SK-N-MC (cell line): Measurements from ENCODE around the gene PCGF1.

Source experiments
- DNase-seq: peaks from one replicate; pipeline ENCODE4 v3.0.0-alpha.2; 2011; ENCODE audit warnings: low read depth, low spot score
- H3K27ac ChIP-seq: fragments of 200-600 bp; sonication (generic); 2 replicates; pipeline ENCODE4 v1.5.1; 2016; ENCODE audit warnings: mixed run types
- H3K36me3 ChIP-seq: fragments of 200-600 bp; sonication (generic); 2 replicates; pipeline ENCODE4 v1.6.1; 2017; ENCODE audit warnings: antibody characterized with exemption, low read length, mixed read lengths; ENCODE audit not compliant: insufficient read depth
- H3K4me3 ChIP-seq: fragments of 200-600 bp; sonication (generic); 2 replicates; pipeline ENCODE4 v1.5.1; 2016
- H3K9ac ChIP-seq: fragments of 200-600 bp; sonication (generic); 2 replicates; pipeline ENCODE4 v1.8.0; 2017; ENCODE audit warnings: mixed run types, mixed read lengths; ENCODE audit not compliant: insufficient read length
- H3K9me3 ChIP-seq: fragments of 200-600 bp; sonication (generic); 2 replicates; pipeline ENCODE4 v1.6.1; 2017; ENCODE audit warnings: low read depth, mild to moderate bottlenecking, antibody characterized with exemption, low read length, moderate library complexity, mixed read lengths
- EZH2 ChIP-seq: fragments of 200-600 bp; sonication (generic); IDR thresholded peaks from one replicate; pipeline ENCODE4 v1.6.1; 2017; ENCODE audit warnings: antibody characterized with exemption
- FOXP2 ChIP-seq: optimal IDR thresholded peaks from 2 replicates; pipeline ENCODE3; 2011; ENCODE audit warnings: mild to moderate bottlenecking, moderate library complexity; ENCODE audit not compliant: insufficient read depth; ENCODE audit errors: extremely low read length, control extremely low read depth
- POLR2AphosphoS5 ChIP-seq: IDR thresholded peaks from 2 replicates; pipeline ENCODE4 v1.6.1; 2012; ENCODE audit warnings: mild to moderate bottlenecking, low read depth, low read length, borderline replicate concordance

PCGF1 gene

DNA sequence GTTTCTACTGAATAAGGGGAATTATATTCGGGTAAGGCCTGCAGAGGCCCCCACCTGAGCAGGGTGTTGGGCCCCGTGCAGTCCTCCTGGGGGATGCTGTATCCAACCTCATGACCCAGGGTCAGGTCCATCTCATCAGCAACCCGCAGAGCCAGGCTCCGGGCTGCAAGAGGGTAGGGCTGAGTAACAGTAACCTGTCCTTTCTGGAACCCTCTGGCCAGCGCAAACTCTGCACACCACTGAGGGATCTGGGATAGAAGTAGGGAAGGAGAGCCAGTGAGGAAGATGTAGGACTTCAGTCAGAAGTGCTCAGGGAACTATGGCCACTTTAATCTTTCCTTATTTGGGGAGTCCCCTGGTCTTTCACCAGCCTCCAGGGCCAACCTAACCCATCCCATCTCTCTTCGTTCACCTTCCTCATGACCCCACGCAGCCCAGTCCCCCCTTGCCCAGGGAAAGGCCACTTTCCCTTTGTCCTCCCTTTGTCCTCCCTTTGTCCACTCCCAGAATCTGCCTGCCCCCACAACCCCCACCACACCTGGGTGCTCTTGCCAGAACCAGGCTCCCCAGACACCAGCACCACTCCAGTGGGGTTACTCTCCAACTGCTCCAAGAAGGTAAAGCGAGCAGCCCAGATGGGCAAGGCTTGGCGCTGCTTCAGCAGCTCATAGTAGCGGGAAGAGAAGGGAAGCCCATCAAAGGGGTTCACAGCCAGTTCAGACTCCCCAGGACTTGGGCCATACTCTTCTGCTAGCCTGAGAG lies 17.6 kb upstream of the PCGF1 start:
- no peak overlapping the region for H3K9ac ChIP-seq
- H3K9me3 ChIP-seq = no peaks in the 10 kb centered on the region
- peaks cover 31% of the 10 kb centered on the region for H3K36me3 ChIP-seq
- TF ChIP-seq EZH2 (no peak), FOXP2 (no peak), POLR2AphosphoS5 (no peak)
- H3K27ac ChIP-seq = no peak overlapping the region
- no peak overlapping the region for H3K4me3 ChIP-seq
- DNase-seq = no peak

- H3K9me3 ChIP-seq = no peaks in the 10 kb centered on the region
- no peak overlapping the region for H3K9ac ChIP-seq
- TF ChIP-seq FOXP2 = no peak
- TF ChIP-seq EZH2 = no peak
- TF ChIP-seq POLR2AphosphoS5 = no peak
- H3K27ac ChIP-seq = no peak overlapping the region
- no peak overlapping the region for H3K4me3 ChIP-seq
- peaks cover 31% of the 10 kb centered on the region for H3K36me3 ChIP-seq
- no peak for DNase-seq
Observed at GRCh38 chr2:74524005-74524404, 16.5 kb upstream of the PCGF1 start.

- TF ChIP-seq EZH2 (no peak), POLR2AphosphoS5 (no peak), FOXP2 (no peak)
- H3K27ac ChIP-seq = no peak overlapping the region
- no peak for DNase-seq
- peaks cover 19% of the 10 kb centered on the region for H3K36me3 ChIP-seq
- H3K4me3 ChIP-seq = no peak overlapping the region
- H3K9ac ChIP-seq = no peak overlapping the region
- H3K9me3 ChIP-seq = no peaks in the 10 kb centered on the region
Observed at GRCh38 chr2:74522516-74522915, 15.0 kb upstream of the PCGF1 start.

DNA sequence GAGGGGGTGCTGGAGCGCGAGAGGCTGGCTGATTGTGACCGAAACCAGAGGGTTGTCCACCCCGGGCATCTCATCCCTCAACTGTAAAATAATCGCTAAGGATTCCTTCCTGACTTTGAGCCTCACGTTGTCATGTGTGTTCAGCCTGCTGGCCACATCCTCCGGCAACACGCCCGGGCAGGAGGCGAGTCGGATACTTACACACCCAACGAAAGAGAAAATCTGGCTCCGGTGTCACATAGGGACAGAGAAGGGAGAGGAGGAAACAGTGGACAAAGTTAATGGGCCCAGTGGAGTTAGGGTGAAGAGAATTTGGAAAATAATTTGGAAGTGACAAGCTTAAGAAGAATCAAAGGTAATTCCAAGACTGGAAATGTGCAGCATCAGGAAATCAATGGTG lies 9.2 kb upstream of the PCGF1 start:
- TF ChIP-seq EZH2 (no peak), POLR2AphosphoS5 (no peak), FOXP2 (no peak)
- H3K4me3 ChIP-seq = no peak overlapping the region
- no peak for DNase-seq
- H3K36me3 ChIP-seq = no peaks in the 10 kb centered on the region
- H3K9me3 ChIP-seq = no peaks in the 10 kb centered on the region
- no peak overlapping the region for H3K9ac ChIP-seq
- H3K27ac ChIP-seq = no peak overlapping the region

DNA sequence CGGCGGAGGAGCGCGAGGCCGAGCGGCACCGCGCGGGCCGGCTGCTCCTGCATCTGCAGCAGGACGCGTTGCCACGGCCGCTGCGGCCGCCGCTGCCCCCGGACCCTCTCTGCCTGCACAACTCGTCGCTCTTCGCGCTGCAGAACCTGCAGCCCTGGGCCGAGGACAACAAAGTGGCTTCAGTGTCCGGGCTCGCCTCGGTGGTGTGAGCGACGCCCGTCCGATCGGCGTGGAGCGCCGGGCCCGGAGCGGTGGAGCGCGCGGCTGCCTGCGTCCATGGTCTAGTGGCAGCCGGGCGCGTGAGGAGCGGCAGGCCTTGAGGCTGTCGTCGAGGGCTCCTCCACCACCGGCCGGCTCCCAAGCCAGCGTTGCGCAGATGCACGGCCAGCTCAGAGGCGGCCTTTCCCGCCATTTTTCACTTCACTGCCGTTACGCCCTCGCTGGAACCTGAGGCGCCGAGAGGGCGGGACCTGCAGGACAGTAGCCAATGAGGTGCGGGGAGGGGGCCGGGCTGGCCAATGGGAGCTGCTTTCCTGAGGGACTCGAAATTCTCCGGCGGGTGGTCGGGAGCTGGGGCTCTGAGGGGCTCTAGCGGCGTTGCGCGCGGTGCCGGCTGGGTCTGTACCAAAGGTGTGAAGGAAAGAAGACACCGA lies 8.6 kb upstream of the PCGF1 start:
- no peak overlapping the region for H3K4me3 ChIP-seq
- DNase-seq = no peak
- TF ChIP-seq EZH2 (no peak), POLR2AphosphoS5 (no peak)
- H3K27ac ChIP-seq = no peak overlapping the region
- H3K9ac ChIP-seq = no peak overlapping the region
- H3K9me3 ChIP-seq = no peaks in the 10 kb centered on the region
- H3K36me3 ChIP-seq = no peaks in the 10 kb centered on the region

DNA sequence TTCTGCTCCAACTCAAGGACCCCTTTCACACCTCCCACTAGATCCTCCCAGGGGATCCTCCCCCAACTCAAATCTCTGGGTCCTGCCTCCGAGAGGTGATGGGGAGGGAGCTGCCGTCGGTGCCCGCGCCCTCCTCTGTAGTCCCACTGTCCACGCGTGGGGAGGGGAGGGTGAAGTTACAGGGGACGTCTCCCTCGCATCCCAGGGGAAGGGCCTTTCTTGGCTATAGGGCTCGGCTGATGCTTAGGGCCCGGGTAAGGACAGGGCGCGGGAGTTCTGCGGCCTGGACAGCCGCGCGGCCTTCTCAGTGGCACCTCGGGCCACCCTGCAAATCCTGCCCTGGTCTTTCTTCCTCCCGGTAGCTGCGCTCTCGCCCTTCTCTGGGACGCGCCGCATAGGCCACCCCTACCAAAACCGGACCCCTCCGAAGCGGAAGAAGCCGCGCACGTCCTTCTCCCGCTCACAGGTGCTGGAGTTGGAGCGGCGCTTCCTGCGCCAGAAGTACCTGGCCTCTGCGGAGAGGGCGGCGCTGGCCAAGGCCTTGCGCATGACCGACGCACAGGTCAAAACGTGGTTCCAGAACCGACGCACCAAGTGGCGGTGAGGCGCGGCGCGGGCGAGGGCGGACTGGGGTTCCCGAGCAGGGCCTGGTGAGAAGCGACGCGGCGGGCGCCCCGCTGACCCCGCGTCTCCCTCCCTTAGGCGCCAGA lies 7.9 kb upstream of the PCGF1 start:
- DNase-seq = no peak
- Histone ChIP-seq H3K27ac (no peak overlapping the region), H3K9ac (no peak overlapping the region), H3K9me3 (no peaks in the 10 kb centered on the region), H3K36me3 (no peaks in the 10 kb centered on the region), H3K4me3 (no peak overlapping the region)
- TF ChIP-seq FOXP2 = no peak
- no peak for TF ChIP-seq EZH2
- TF ChIP-seq POLR2AphosphoS5 = no peak

DNA sequence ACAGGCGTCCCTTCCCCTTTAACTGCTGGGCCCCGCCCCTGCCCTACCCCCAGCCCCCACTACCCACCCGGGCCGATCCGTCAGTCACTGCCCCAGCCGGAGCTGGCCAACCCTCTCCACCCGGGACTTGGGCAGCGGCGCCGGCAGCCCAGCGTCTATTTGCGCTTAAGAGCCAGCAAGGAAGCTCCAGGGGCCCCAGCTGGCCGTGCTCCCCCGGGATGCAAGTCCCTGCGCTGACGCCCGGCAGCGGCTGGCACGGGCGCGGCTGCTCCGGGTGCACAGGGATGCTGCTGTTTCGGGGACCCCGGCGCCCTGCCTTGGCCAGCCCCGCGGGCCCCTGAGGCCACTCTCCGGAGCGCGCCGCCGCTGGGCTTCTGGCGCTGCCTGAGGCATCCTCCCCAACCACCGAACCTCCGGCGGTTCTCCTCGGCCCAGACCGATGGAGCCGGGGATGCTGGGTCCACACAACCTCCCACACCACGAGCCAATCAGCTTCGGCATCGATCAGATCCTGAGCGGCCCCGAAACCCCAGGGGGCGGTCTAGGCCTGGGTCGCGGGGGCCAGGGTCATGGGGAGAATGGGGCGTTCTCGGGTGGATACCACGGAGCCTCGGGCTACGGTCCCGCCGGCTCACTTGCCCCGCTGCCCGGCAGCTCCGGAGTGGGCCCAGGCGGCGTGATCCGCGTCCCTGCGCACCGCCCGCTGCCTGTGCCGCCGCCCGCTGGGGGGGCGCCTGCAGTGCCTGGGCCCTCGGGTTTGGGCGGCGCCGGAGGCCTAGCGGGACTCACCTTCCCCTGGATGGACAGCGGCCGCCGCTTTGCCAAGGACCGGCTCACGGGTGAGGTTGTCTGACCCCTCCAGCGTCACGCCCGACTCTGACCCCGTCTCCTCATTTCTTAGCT lies 7.1 kb upstream of the PCGF1 start, which contains the start of gene TLX2:
TLX2 (plus strand) TSS at position 83 of the 903 bp plus-strand sequence; CDS start at position 440, 357 bp downstream.
- H3K27ac ChIP-seq = no peak within 1 kb of the TSS
- no peaks in the 10 kb centered on the region for H3K9me3 ChIP-seq
- H3K4me3 ChIP-seq = peak within 1 kb of the TSS; percentile 55
- no peaks in the 10 kb centered on the region for H3K36me3 ChIP-seq
- H3K9ac ChIP-seq = no peak within 1 kb of the TSS
- no peak for TF ChIP-seq FOXP2
- TF ChIP-seq EZH2 = no peak
- TF ChIP-seq POLR2AphosphoS5 = no peak
- no peak for DNase-seq
